Naive thymus-derived CD8-positive, alpha-beta T cell (primary cell): Measurements from ENCODE around the gene ANTXR1. TPM values are rescaled to one million over a fixed set of nuclear protein-coding genes. Genes with fewer than 3 reads are reported as not detected.
"Not testable (repeated sequence)": the region's sequence is repeated elsewhere in the genome, so short reads cannot be mapped to it uniquely, and the experiment has no call there.

ENCODE experiments used
- ATAC-seq, 2 donors: fragments of 150-1000 bp; cut with Tn5 transposase in 1 of 2; sonication (Bioruptor Pico), chemical (Tn5 transposase) in 1 of 2; 1 replicate in 1 of 2; 2 replicates in 1 of 2; pipeline ENCODE4 v1.10.0; 2021; ENCODE audit warnings: mild to moderate bottlenecking in 2 of 2, moderate library complexity in 2 of 2
- POLR2A ChIA-PET: fragments of 350-600 bp; sonication (Branson Sonifier 250); formaldehyde crosslinking; loops from one replicate; lab custom pipeline; 2021; ENCODE audit warnings: antibody characterized with exemption; lab: Charles Lee
- DNase-seq, 10 donors: peaks; one replicate each; pipeline versions ENCODE4 v3.0.0 to v3.0.0-alpha.2; 2020 to 2022
- H3K27ac Mint-ChIP-seq, 10 donors: one replicate each; pipeline ENCODE4 v1.8.0; 2020 to 2022; ENCODE audit warnings: mild to moderate bottlenecking in 10 of 10, mixed read lengths in 10 of 10, moderate library complexity in 4 of 10, inconsistent platforms in 1 of 10
- H3K27me3 Mint-ChIP-seq, 5 donors: one replicate each; pipeline ENCODE4 v1.8.0; 2021 to 2022; ENCODE audit warnings: mixed read lengths in 5 of 5
- H3K36me3 Mint-ChIP-seq, 3 donors: one replicate each; pipeline ENCODE4 v1.8.0; 2020 to 2022; ENCODE audit warnings: mixed read lengths in 3 of 3, mild to moderate bottlenecking in 2 of 3, inconsistent platforms in 1 of 3
- H3K4me1 Mint-ChIP-seq, 4 donors: one replicate each; pipeline ENCODE4 v1.8.0; 2021 to 2022; ENCODE audit warnings: mixed read lengths in 4 of 4
- H3K4me3 Mint-ChIP-seq, 10 donors: one replicate each; pipeline ENCODE4 v1.8.0; 2020 to 2022; ENCODE audit warnings: mild to moderate bottlenecking in 10 of 10, mixed read lengths in 10 of 10, moderate library complexity in 6 of 10, inconsistent platforms in 1 of 10
- H3K9me3 Mint-ChIP-seq, 9 donors: one replicate each; pipeline ENCODE4 v1.8.0; 2020 to 2022; ENCODE audit warnings: mixed read lengths in 9 of 9, mild to moderate bottlenecking in 3 of 9, inconsistent platforms in 1 of 9, moderate library complexity in 1 of 9
- polyA plus RNA-seq, 3 donors: library from polyadenylated mRNA; unstranded; fragments of 300-500 nt; fragmentation: Illumina TruSeq; gene quantifications; one replicate each; pipeline ENCODE4 v1.2.3, GENCODE V29; 2021
- total RNA-seq, 8 experiments: library from RNA in 2 of 8; stranded (reverse) in 2 of 8; gene quantifications; one replicate each; pipeline ENCODE4 v1.2.3 and lab custom pipeline; 2021 to 2026

ANTXR1 gene
- total and polyA plus RNA-seq, 5 experiments from 2014 or later, result 0.08 to 0.20 (median 0.14) TPM; not detected in 2

DNA sequence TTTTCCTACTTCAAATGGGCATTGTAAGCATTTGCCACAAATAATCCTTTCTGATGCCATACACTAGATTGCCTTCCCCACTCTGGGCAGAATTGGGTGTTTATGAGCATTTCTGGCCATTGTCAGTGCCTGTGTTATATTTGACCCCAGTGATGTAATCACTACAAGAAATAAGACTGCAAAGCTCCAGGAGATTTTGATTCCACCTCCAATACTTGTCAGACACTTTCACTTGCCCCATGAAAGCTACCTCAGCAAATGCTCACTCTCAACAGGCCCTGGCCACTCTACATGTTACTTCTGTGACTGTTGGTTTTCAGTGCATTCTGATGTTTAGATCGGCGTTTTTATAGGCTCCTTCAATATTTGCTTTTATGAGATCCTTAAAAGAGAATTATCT, 239.0 kb downstream of the ANTXR1 start:
- peaks cover 0 to 7% (median 0%) of the 10 kb centered on the region in 3 donors for H3K36me3 Mint-ChIP-seq
- no peaks in the 10 kb centered on the region for H3K4me1 Mint-ChIP-seq
- no peak overlapping the region for H3K4me3 Mint-ChIP-seq
- H3K27ac Mint-ChIP-seq, result no peak overlapping the region
- peaks cover 0 to 6% (median 0%) of the 10 kb centered on the region in 9 donors for H3K9me3 Mint-ChIP-seq
- peaks cover 16 to 36% (median 24%) of the 10 kb centered on the region in 5 donors for H3K27me3 Mint-ChIP-seq
- ATAC-seq, result no peak
- no peak for DNase-seq
- POLR2A ChIA-PET, result no interaction called here

DNA sequence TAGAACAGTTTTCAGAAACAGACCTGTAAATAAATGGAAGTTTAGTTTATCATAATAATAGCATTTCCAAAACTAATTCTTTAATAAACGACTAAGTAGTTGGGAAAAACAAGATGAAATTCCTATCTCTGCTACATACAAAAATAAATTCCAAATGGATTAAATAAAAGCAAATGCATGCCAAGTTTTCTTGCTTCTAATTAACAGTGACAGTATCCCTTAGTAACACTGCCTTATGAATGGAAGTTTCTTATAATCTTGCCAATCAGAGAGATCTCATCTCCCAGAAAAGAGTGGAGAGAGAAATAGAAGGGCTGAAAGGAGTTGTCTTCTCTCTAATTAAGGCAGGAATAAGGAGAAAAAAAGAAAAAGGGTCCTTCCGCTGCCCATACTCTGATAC, 240.1 kb downstream of the ANTXR1 start:
- POLR2A ChIA-PET, result no interaction called here
- peaks cover 0 to 7% (median 0%) of the 10 kb centered on the region in 3 donors for H3K36me3 Mint-ChIP-seq
- H3K4me3 Mint-ChIP-seq, result no peak overlapping the region
- no peaks in the 10 kb centered on the region for H3K4me1 Mint-ChIP-seq
- ATAC-seq (no peak), DNase-seq (no peak)
- H3K9me3 Mint-ChIP-seq, result peaks cover 0 to 12% (median 3%) of the 10 kb centered on the region in 9 donors
- H3K27ac Mint-ChIP-seq, result no peak overlapping the region
- peaks cover 16 to 36% (median 25%) of the 10 kb centered on the region in 5 donors for H3K27me3 Mint-ChIP-seq

GRCh38 chr2:69253611-69254301, 240.8 kb downstream of the ANTXR1 start:
- H3K27me3 Mint-ChIP-seq, result peaks cover 18 to 38% (median 29%) of the 10 kb centered on the region in 5 donors
- DNase-seq, result no peak
- no peak overlapping the region for H3K4me3 Mint-ChIP-seq
- POLR2A ChIA-PET, result no interaction called here
- ATAC-seq, result no peak
- H3K36me3 Mint-ChIP-seq, result peaks cover 0 to 13% (median 0%) of the 10 kb centered on the region in 3 donors
- peaks cover 3 to 17% (median 8%) of the 10 kb centered on the region in 9 donors for H3K9me3 Mint-ChIP-seq
- H3K4me1 Mint-ChIP-seq, result no peaks in the 10 kb centered on the region
- no peak overlapping the region for H3K27ac Mint-ChIP-seq

DNA sequence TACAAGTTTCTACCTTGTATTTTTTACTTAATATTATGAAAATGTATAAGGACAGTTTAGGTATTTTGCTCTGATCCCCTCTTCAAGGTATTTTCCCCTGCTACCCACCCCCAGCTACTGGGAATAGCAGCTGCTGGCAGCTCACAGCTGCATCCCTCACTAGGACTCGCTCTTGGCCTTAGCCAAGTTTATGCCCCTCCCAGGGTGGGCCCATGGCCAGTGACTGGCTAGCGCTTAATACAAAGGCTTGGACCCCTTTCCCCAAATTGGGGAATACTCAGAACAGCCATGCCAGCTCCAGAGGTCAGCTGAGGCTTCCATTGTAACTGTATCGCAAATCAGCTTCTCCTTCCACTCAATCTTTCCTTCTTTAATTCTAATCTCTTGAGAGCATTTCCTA, 242.8 kb downstream of the ANTXR1 start:
- peaks cover 0 to 27% (median 0%) of the 10 kb centered on the region in 3 donors for H3K36me3 Mint-ChIP-seq
- no peak overlapping the region for H3K4me3 Mint-ChIP-seq
- peaks cover 7 to 37% (median 26%) of the 10 kb centered on the region in 9 donors for H3K9me3 Mint-ChIP-seq
- DNase-seq, result no peak
- peaks cover 14 to 34% (median 29%) of the 10 kb centered on the region in 5 donors for H3K27me3 Mint-ChIP-seq
- H3K27ac Mint-ChIP-seq, result no peak overlapping the region
- no peaks in the 10 kb centered on the region for H3K4me1 Mint-ChIP-seq
- POLR2A ChIA-PET, result no interaction called here
- ATAC-seq, result no peak

- DNase-seq, H3K4me1 Mint-ChIP-seq, ATAC-seq, POLR2A ChIA-PET, H3K4me3 Mint-ChIP-seq, H3K27ac Mint-ChIP-seq: not testable (repeated sequence)
- Mint-ChIP-seq H3K36me3 (peaks cover 0 to 48% (median 2%) of the 10 kb centered on the region in 3 donors), H3K27me3 (peaks cover 15 to 39% (median 25%) of the 10 kb centered on the region in 5 donors), H3K9me3 (peaks cover 12 to 59% (median 34%) of the 10 kb centered on the region in 9 donors)
Observed at GRCh38 chr2:69259994-69260591, 247.1 kb downstream of the ANTXR1 start.

- POLR2A ChIA-PET, result no interaction called here
- peaks cover 12 to 59% (median 34%) of the 10 kb centered on the region in 9 donors for H3K9me3 Mint-ChIP-seq
- no peak for DNase-seq
- H3K4me1 Mint-ChIP-seq, result no peaks in the 10 kb centered on the region
- peaks cover 0 to 48% (median 2%) of the 10 kb centered on the region in 3 donors for H3K36me3 Mint-ChIP-seq
- no peak overlapping the region for H3K27ac Mint-ChIP-seq
- ATAC-seq, result no peak
- H3K4me3 Mint-ChIP-seq, result no peak overlapping the region
- peaks cover 15 to 35% (median 29%) of the 10 kb centered on the region in 5 donors for H3K27me3 Mint-ChIP-seq
Observed at GRCh38 chr2:69260666-69261065, 247.7 kb downstream of the ANTXR1 start.

GRCh38 chr2:69269330-69269729, 256.4 kb downstream of the ANTXR1 start:
- POLR2A ChIA-PET, result no interaction called here
- ATAC-seq (no peak), DNase-seq (no peak)
- Mint-ChIP-seq H3K4me1 (peaks cover 0 to 3% (median 0%) of the 10 kb centered on the region in 4 donors), H3K36me3 (no peaks in the 10 kb centered on the region), H3K27me3 (peaks cover 17 to 37% (median 35%) of the 10 kb centered on the region in 5 donors), H3K4me3 (no peak overlapping the region), H3K27ac (no peak overlapping the region), H3K9me3 (no peaks in the 10 kb centered on the region)

DNA sequence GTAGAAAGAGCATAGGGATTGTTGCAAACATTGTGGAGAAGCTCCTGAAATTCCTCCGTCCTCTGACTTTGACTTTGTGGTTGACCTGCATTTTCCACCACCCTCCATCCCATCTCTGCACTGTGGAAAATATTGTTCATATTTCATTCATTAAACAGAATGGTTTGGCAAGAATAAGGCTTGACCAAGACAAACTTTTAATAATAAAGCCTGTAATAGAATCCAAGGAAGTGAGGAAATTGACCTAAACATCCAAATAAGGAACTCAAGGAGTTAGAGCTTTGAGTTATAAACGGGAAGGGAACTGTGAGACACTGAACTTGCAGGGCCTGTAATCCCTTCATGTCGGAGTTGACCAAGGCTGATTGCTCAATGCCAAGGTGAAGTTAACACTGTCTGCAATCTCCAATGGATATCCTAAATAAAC, 258.9 kb downstream of the ANTXR1 start:
- Mint-ChIP-seq H3K4me1 (peaks cover 0 to 3% (median 0%) of the 10 kb centered on the region in 4 donors), H3K9me3 (no peaks in the 10 kb centered on the region), H3K36me3 (no peaks in the 10 kb centered on the region), H3K27me3 (peaks cover 23 to 50% (median 35%) of the 10 kb centered on the region in 5 donors), H3K27ac (no peak overlapping the region), H3K4me3 (no peak overlapping the region)
- DNase-seq (no peak), ATAC-seq (no peak)
- POLR2A ChIA-PET, result no interaction called here

DNA sequence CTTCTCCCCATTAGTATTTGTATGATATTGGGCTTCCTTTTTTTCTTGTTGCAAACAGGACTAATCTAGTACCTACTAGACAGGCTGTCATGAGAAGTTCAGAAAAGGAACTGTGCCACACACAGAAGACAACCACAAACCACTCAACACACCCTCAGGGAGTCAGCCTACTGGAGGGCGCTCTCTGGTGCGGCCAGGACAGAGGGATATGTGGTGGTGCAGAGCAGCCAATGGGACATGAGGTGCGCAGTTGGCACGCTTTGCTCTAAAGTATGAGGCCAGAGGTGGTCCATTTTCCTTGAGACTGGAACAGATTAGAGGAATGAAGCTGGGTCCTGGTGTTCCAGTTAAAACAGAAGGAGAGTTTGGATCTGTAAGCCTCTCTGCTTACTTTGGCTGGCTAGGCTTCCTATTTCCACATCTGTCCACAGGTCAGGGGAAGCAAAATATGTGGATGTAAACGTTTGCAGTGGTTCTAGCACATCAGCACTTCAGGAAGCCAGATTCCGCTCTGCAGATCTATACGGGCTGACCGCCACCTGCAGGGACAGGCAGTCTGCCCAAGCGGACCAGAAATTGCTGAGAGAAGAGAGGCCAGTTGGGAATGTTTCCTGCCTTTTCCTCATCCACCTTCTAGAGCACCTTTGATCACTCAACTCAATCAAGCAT, 260.0 kb downstream of the ANTXR1 start:
- H3K4me1 Mint-ChIP-seq, result peaks cover 0 to 3% (median 0%) of the 10 kb centered on the region in 4 donors
- no peak for DNase-seq
- no peak for ATAC-seq
- H3K9me3 Mint-ChIP-seq, result no peaks in the 10 kb centered on the region
- H3K4me3 Mint-ChIP-seq, result no peak overlapping the region
- POLR2A ChIA-PET, result no interaction called here
- no peak overlapping the region for H3K27ac Mint-ChIP-seq
- no peaks in the 10 kb centered on the region for H3K36me3 Mint-ChIP-seq
- peaks cover 26 to 52% (median 38%) of the 10 kb centered on the region in 5 donors for H3K27me3 Mint-ChIP-seq

- H3K9me3 Mint-ChIP-seq, result no peaks in the 10 kb centered on the region
- H3K4me3 Mint-ChIP-seq, result no peak overlapping the region
- H3K27ac Mint-ChIP-seq, result no peak overlapping the region
- ATAC-seq (no peak), DNase-seq (no peak)
- H3K36me3 Mint-ChIP-seq, result no peaks in the 10 kb centered on the region
- POLR2A ChIA-PET, result no interaction called here
- H3K27me3 Mint-ChIP-seq, result peaks cover 23 to 60% (median 41%) of the 10 kb centered on the region in 5 donors
- H3K4me1 Mint-ChIP-seq, result peaks cover 0 to 3% (median 0%) of the 10 kb centered on the region in 4 donors
Observed at GRCh38 chr2:69275490-69275889, 262.5 kb downstream of the ANTXR1 start.

GRCh38 chr2:69278366-69278765, 265.4 kb downstream of the ANTXR1 start:
- no peaks in the 10 kb centered on the region for H3K4me1 Mint-ChIP-seq
- H3K27ac Mint-ChIP-seq, result no peak overlapping the region
- POLR2A ChIA-PET, result no interaction called here
- no peak for DNase-seq
- ATAC-seq, result no peak
- H3K36me3 Mint-ChIP-seq, result no peaks in the 10 kb centered on the region
- peaks cover 18 to 54% (median 29%) of the 10 kb centered on the region in 5 donors for H3K27me3 Mint-ChIP-seq
- H3K9me3 Mint-ChIP-seq, result peaks cover 0 to 3% (median 0%) of the 10 kb centered on the region in 9 donors
- no peak overlapping the region for H3K4me3 Mint-ChIP-seq

DNA sequence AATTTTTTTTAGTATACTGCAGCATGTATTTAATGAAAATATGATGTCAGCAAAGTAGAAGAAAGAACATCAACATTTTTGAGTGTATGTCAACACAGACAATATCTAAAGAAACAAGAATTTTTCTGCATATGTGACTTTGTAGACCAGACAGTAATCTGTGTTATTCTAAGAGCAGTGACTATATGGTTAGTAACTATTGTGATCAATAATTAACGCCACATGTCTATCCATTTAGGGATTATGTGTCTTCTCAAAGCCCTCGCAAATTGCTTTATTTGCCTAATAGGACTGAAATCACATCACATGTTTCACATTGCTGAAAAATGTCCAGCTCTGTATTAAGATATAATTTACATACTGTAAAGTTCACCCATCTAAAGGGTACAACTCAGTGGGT, 266.2 kb downstream of the ANTXR1 start:
- Mint-ChIP-seq H3K4me1 (no peaks in the 10 kb centered on the region), H3K36me3 (no peaks in the 10 kb centered on the region)
- POLR2A ChIA-PET, result no interaction called here

More for the DNA sequence above, 266.2 kb downstream of the ANTXR1 start:
- ATAC-seq (no peak), DNase-seq (no peak)
- no peak overlapping the region for H3K27ac Mint-ChIP-seq
- H3K9me3 Mint-ChIP-seq, result peaks cover 0 to 3% (median 0%) of the 10 kb centered on the region in 9 donors
- peaks cover 12 to 46% (median 22%) of the 10 kb centered on the region in 5 donors for H3K27me3 Mint-ChIP-seq
- no peak overlapping the region for H3K4me3 Mint-ChIP-seq
